ENCODE results near the gene SCO1.
"Not testable (repeated sequence)": the region's sequence is repeated elsewhere in the genome, so short reads cannot be mapped to it uniquely, and the experiment has no call there.

SCO1 gene

GRCh38 chr17:10725262-10725661 is 27.9 kb upstream of the SCO1 start:
- no peak for DNase-seq

GRCh38 chr17:10724546-10725195 is 27.3 kb upstream of the SCO1 start:
- DNase-seq: no peak

GRCh38 chr17:10718547-10718946 is 21.2 kb upstream of the SCO1 start:
- DNase-seq: no peak

- no peak for DNase-seq
Observed at GRCh38 chr17:10716218-10716617, 18.9 kb upstream of the SCO1 start.

GRCh38 chr17:10713318-10713717 is 16.0 kb upstream of the SCO1 start:
- no peak for DNase-seq

GRCh38 chr17:10705727-10706126 is 8.4 kb upstream of the SCO1 start:
- no peak for DNase-seq

- no peak for DNase-seq
Observed at GRCh38 chr17:10702574-10702973, 5.2 kb upstream of the SCO1 start.

GRCh38 chr17:10699856-10700255 is 2.5 kb upstream of the SCO1 start:
- no peak for DNase-seq

GRCh38 chr17:10698096-10698818 is 924 bp upstream of the SCO1 start:
- DNase-seq: no peak

- not testable (repeated sequence) for DNase-seq
Observed at GRCh38 chr17:10695875-10696407, 1.4 kb downstream of the SCO1 start.

GRCh38 chr17:10687499-10687898 is 9.8 kb downstream of the SCO1 start:
- DNase-seq: no peak

- DNase-seq: no peak
Observed at GRCh38 chr17:10683853-10684252, 13.5 kb downstream of the SCO1 start.

GRCh38 chr17:10681866-10682446 is 15.4 kb downstream of the SCO1 start:
- no peak for DNase-seq

GRCh38 chr17:10674704-10675103 is 22.6 kb downstream of the SCO1 start:
- no peak for DNase-seq

- DNase-seq: no peak
Observed at GRCh38 chr17:10673312-10673711, 24.0 kb downstream of the SCO1 start.

GRCh38 chr17:10668775-10669174 is 28.6 kb downstream of the SCO1 start:
- DNase-seq: no peak

GRCh38 chr17:10666906-10667305 is 30.4 kb downstream of the SCO1 start:
- no peak for DNase-seq

GRCh38 chr17:10664571-10664970 is 32.8 kb downstream of the SCO1 start:
- DNase-seq: no peak

- no peak for DNase-seq
Observed at GRCh38 chr17:10663231-10663630, 34.1 kb downstream of the SCO1 start.

- DNase-seq: no peak
Observed at GRCh38 chr17:10661437-10661836, 35.9 kb downstream of the SCO1 start.

GRCh38 chr17:10657879-10658278 is 39.5 kb downstream of the SCO1 start:
- no peak for DNase-seq

- no peak for DNase-seq
Observed at GRCh38 chr17:10657148-10657547, 40.2 kb downstream of the SCO1 start, which contains the start of gene MYH3. MYH3 (minus strand) TSS chr17:10657309; CDS start chr17:10655064, 2,245 bp downstream.

- no peak for DNase-seq
Observed at GRCh38 chr17:10653987-10654386, 43.3 kb downstream of the SCO1 start.
